Effector memory CD4-positive, alpha-beta T cell (primary cell): Measurements from ENCODE around the gene MYMK.

Experiments used
- DNase-seq, 3 donors: peaks; one replicate each; pipeline ENCODE4 v3.0.0-alpha.2; 2020
- H3K27ac ChIP-seq: 2 replicates; pipeline ENCODE4 v1.7.0; 2013; ENCODE audit warnings: mild to moderate bottlenecking, low read length, moderate library complexity; ENCODE audit not compliant: insufficient read depth, poor library complexity, severe bottlenecking
- H3K27me3 ChIP-seq: replicated peaks from 2 replicates; pipeline ENCODE4 v1.7.0; 2013; ENCODE audit warnings: mild to moderate bottlenecking, low read length; ENCODE audit not compliant: insufficient read depth, control insufficient read depth, poor library complexity, severe bottlenecking
- H3K36me3 ChIP-seq: 2 replicates; pipeline ENCODE4 v1.7.0; 2013; ENCODE audit warnings: mild to moderate bottlenecking, low read length, moderate library complexity; ENCODE audit not compliant: control insufficient read depth, insufficient read depth
- H3K4me1 ChIP-seq: 2 replicates; pipeline ENCODE4 v1.7.0; 2013; ENCODE audit warnings: low read length, mild to moderate bottlenecking; ENCODE audit not compliant: control insufficient read depth, insufficient read depth, poor library complexity, severe bottlenecking
- H3K4me3 ChIP-seq: 2 replicates; pipeline ENCODE4 v1.7.0; 2013; ENCODE audit warnings: low read length, low read depth, mild to moderate bottlenecking; ENCODE audit not compliant: insufficient read depth, poor library complexity, severe bottlenecking
- H3K9me3 ChIP-seq: 2 replicates; pipeline ENCODE4 v1.7.0; 2013; ENCODE audit warnings: mild to moderate bottlenecking, low read length, moderate library complexity; ENCODE audit not compliant: control insufficient read depth

Gene MYMK

DNA sequence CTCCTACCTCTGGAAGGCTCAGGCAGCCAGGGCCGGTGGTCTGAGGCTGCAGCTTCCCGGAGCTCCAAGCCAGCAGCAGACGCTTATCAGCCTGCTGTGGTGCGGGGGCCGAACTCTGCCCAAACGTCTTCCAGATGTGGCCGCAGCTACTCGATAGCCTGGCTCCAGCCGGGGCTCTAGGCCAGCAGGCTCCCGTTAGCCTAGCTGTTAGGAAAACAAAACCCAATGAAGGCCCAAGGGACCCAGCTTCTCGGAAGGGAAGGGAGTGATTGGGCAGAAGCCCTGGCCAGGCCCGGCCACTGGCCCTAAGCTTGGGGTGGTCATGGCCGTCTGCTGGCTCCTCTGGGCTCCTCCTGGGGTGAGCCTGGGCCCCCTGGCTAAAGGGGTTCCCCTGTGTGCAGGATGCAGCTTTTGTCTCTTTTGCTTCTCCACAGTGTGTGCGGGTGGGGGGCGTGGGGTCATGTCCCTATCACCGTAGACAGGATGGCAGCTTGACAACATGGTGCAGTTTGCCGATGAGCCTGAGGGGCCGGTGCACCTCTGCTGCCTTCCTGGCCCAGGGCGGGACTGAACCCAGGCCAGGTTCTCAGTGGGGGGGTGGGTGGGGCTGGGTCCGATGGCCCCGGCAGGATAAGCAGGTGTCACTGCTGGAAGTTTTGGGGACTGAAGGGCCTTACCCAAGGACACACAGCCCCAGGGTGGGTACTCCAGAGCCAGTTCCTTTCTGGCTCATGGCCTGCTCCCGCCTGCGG is 18.7 kb downstream of the MYMK start:
- Histone ChIP-seq H3K4me1 (peaks cover 11% of the 10 kb centered on the region), H3K27ac (no peak overlapping the region), H3K4me3 (no peak overlapping the region), H3K9me3 (no peaks in the 10 kb centered on the region), H3K36me3 (no peaks in the 10 kb centered on the region), H3K27me3 (no peaks in the 10 kb centered on the region)
- no peak for DNase-seq

DNA sequence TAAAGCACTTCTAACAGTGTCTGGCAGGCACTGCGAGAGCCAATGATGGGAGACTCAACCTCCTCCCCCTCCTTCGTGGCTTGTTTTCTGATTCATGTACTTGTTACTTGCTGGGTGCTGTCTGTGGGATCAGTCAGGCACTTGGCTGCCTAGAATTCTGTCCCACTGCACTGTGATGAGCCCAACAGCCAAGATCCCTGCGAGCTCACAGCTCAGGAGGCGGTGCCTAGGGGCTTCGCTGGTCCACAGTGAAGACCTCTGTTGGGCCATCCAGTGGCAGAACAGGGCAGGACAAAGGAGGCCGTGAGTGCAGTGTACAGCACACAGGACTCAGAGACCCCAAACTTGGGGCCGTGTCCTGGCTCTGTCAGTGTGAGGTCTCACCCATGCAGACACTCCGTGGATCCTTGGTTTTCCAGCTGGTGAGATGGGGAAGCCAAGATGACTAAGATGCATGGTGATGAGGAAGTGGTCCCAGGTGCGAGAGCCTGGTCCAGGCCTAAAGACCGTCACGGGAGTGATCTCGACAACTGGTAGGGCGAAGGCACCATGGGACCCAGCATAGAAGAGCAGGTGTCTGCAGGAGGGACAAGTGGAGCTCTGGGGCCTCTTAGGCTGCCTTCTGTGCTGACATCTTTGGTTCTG is 19.5 kb downstream of the MYMK start:
- Histone ChIP-seq H3K27ac (no peak overlapping the region), H3K4me1 (peaks cover 11% of the 10 kb centered on the region), H3K27me3 (no peaks in the 10 kb centered on the region), H3K4me3 (no peak overlapping the region), H3K9me3 (no peaks in the 10 kb centered on the region), H3K36me3 (no peaks in the 10 kb centered on the region)
- DNase-seq = no peak

DNA sequence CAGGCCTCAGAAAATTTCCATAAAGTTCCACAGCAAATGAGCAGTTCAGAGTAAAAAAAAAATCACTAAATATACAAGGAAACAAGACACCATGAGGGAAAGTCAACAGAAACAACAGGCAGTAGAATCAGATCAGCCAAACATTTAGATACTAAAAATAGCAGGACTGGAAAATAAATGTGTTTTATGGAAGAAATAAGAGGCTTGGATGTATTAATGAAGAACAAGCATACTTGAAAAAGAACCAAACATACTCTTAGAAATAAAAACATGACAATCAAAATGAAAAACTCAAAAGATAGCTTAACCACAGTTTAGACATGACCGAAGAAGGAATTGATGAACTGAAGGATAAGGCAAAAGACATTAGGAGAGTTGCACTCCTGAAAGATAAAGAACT is 22.6 kb downstream of the MYMK start:
- no peaks in the 10 kb centered on the region for H3K4me1 ChIP-seq
- no peaks in the 10 kb centered on the region for H3K9me3 ChIP-seq
- H3K4me3 ChIP-seq = no peak overlapping the region

DNA sequence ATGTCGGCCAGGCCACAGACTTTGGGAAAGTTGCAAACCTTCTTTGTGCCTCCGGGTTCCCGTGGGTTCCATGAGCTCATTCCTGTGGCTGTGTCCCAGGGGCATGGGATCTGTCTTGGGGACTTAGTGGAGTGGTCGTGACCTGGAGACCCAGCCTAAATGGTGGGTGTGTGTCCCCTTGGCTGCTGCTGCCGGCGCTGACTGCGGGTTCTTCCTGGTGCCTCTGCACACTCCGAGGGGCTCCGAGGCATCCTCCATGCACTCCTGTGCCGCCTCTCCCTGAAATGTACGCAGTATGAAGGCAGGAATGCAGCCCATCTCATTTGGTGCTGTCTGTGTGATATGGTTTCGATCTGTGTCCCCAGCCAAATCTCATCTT is 24.9 kb downstream of the MYMK start:
- H3K27me3 ChIP-seq = no peaks in the 10 kb centered on the region
- DNase-seq = no peak
- H3K4me3 ChIP-seq = no peak overlapping the region
- no peaks in the 10 kb centered on the region for H3K36me3 ChIP-seq
- H3K9me3 ChIP-seq = no peaks in the 10 kb centered on the region
- H3K4me1 ChIP-seq = no peaks in the 10 kb centered on the region
- H3K27ac ChIP-seq = no peak overlapping the region

More for the DNA sequence above, 22.6 kb downstream of the MYMK start:
- Histone ChIP-seq H3K27ac (no peak overlapping the region), H3K36me3 (no peaks in the 10 kb centered on the region), H3K27me3 (no peaks in the 10 kb centered on the region)
- DNase-seq = no peak

DNA sequence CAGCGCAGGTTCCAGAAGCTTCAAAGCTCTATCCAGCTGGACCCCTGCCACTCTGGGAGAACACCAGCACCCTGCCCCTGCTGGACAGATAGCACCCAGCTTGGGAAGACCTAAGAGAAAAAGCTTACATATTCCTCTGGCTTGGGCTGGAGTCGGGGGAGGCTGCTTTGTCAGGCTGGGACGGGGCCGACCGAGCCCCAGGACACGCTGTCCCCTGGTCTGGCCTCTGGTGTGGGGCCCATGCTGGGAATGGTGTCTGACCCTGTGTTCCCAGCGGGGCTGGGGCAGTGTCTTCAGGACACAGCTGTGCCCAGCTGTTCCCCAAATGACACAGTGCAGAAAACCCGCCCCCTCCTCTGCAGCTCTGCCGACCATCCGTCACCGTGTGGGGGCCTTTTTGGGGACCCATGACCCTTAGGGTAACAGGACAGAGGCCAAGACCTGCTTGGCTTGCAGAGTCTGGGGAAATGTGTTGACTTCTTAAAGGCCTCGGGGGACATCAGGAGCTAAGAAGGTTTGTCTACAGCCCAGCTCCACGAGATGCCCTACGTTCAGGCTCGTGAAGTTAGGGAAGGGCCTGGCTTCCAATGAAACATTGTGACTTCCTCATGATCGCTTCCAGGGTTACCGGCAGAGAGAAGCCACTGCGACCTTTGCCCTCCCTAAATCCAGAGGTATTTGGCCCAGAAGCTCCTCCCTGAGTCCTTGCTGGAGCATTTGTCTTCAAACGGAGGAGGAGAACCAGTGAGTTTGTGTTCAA is 25.4 kb downstream of the MYMK start:
- Histone ChIP-seq H3K27ac (no peak overlapping the region), H3K27me3 (no peaks in the 10 kb centered on the region), H3K9me3 (no peaks in the 10 kb centered on the region), H3K4me3 (no peak overlapping the region), H3K4me1 (no peaks in the 10 kb centered on the region), H3K36me3 (no peaks in the 10 kb centered on the region)
- DNase-seq = no peak

DNA sequence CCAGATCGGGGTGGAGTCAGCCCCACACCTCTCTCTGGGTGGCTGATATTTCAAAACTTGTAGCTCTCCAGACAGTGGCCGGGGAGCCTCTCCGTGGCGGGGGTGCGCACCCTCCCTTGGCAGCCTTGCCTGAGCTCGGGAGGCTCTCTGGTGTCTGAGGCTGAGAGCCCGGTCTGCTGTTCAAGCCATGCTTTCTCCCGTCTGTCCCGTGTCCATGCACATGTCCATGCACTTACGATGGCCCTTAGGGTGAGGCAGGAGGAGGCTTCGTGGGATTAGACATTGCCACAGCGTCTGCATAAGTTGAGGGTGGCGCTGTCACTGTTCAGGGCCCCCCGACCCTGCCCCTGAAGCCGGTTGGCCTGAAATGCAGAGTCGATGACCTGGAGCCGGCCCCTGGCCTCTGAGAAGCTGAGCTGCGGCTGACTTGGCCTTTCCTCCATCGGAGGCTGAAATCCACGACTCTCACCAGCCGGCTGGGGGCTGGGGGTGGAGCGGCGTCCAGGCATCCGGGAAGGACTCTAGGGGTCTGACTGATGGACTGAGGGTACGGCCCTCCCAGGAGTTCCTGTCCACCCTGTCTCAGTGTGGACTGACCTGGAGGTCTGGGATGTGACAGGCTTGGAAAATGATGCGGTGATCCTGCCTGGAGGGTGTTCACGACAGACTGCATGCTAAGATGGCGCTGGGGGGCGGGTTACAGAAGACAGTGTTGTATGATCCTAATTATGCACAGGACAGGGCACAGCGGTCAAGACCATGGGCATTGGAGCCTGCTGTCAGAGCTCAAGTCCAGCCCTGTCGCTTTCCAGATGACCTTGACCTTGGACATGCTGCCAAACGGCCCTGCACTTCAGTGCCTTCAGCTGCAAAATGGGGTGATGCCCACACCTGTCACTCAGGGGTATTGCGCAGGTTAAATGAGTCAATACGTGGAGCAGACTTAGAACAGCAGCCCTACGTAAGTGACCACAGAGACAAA is 27.6 kb downstream of the MYMK start:
- H3K9me3 ChIP-seq = no peaks in the 10 kb centered on the region
- no peaks in the 10 kb centered on the region for H3K27me3 ChIP-seq
- H3K4me1 ChIP-seq = no peaks in the 10 kb centered on the region
- no peak overlapping the region for H3K4me3 ChIP-seq
- DNase-seq = no peak
- no peak overlapping the region for H3K27ac ChIP-seq
- H3K36me3 ChIP-seq = no peaks in the 10 kb centered on the region

DNA sequence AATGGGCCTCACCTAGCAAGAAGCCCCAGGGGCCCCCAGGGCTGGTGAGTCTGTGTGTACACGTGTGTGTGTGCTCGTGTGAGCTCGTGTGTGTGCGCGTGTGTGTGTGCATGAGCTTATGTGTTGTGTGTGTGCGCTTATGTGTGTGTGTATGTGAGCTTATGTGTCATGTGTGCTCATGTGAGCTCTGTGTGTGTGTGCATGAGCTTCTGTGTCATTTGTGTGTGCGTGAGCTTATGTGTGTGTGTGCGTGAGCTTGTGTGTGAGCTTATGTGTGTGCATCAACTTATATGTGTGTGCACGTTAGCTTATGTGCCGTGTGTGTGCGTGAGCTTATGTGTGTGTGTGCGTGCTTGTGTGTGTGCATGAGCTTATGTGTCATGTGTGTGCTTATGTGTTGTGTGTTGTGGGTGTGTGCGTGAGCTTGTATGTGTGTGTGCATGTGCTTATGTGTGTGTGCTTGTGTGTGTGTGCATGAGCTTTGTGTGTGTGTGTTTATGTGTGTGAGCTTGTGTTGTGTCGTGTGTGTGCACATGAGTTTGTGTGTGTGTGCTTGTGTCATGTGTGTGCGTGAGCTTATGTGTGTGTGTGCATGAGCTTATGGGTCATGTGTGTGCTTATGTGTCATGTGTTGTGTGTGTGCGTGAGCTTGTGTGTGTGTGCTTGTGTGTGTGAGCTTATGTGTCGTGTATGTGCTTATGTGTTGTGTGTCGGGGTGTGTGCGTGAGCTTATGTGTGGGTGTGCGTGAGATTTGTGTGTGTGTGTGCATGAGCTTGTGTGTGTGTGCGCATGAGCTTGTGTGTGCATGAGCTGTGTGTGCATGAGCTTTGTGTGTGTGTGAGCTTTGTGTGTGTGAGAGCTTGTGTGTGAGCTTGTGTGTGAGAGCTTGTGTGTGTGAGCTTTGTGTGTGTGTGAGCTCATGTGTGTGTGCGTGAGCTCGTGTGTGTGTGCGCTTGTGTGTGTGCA is 29.1 kb downstream of the MYMK start:
- Histone ChIP-seq H3K36me3 (no peaks in the 10 kb centered on the region), H3K4me1 (no peaks in the 10 kb centered on the region), H3K27me3 (no peaks in the 10 kb centered on the region), H3K9me3 (no peaks in the 10 kb centered on the region), H3K4me3 (no peak overlapping the region), H3K27ac (no peak overlapping the region)
- DNase-seq = no peak

DNA sequence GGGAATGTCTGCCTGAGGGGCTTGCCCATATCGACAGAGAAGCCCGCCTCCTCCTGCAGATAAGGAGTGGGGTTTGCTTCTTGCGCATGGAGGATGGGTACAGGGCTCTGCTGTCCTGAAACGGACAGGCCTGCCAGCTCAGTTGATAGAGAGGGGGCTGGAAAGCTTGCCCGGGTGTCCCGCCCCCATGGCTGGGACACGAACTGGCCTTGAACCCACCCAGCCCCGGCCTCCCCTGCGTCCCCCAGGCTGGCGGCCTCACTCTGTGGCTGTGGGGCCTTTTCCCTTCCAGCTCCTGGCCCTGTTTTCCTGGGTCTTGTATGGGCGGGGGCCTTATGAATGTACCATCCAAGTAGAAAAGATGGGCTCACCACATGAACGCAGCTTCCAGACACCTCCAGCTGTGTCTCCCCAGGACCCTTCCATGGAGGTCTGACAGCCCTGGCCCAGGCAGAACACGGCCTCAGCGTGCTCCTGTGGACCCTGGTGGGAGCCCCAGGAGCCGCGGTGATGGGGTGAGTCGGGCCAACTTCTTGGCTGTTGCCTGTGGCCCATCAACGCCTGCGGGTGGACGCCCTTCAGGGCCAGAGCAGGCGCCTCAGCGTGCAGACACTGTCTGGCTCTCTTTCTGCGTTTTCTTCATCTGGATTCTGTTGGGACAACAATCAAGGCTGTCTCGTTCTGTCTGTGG is 30.0 kb downstream of the MYMK start:
- Histone ChIP-seq H3K4me3 (no peak overlapping the region), H3K36me3 (no peaks in the 10 kb centered on the region), H3K9me3 (no peaks in the 10 kb centered on the region), H3K4me1 (no peaks in the 10 kb centered on the region), H3K27me3 (no peaks in the 10 kb centered on the region), H3K27ac (no peak overlapping the region)
- DNase-seq = no peak
